DND-41 (cell line): Measurements from ENCODE around the gene NFIA.

Experiments used
- ATAC-seq: fragments of 200-7000 bp; cut with Tn5 transposase; 3 replicates; pipeline ENCODE4 v1.9.1; 2021; ENCODE audit warnings: low read depth; ENCODE audit not compliant: insufficient read depth
- DNase-seq: peaks from one replicate; pipeline ENCODE4 v3.0.0-alpha.2; 2020
- H2AFZ ChIP-seq: 2 replicates; pipeline ENCODE4 v1.6.0; 2012; ENCODE audit warnings: low read depth, low read length
- H3K27ac ChIP-seq: 2 replicates; pipeline ENCODE4 v1.5.1; 2012; ENCODE audit warnings: low read length, inconsistent platforms
- H3K27me3 ChIP-seq: fragments of 200-600 bp; sonication (generic); 2 replicates; pipeline ENCODE4 v1.6.0; 2012; ENCODE audit warnings: low read length, mild to moderate bottlenecking, inconsistent platforms; ENCODE audit not compliant: insufficient read depth, poor library complexity
- H3K36me3 ChIP-seq: 2 replicates; pipeline ENCODE4 v1.5.1; 2012; ENCODE audit warnings: low read length, inconsistent platforms; ENCODE audit not compliant: insufficient read depth
- H3K4me1 ChIP-seq: 2 replicates; pipeline ENCODE4 v1.5.1; 2012; ENCODE audit warnings: mild to moderate bottlenecking, low read length; ENCODE audit not compliant: insufficient read depth
- H3K4me2 ChIP-seq: 2 replicates; pipeline ENCODE4 v1.6.0; 2012; ENCODE audit warnings: mild to moderate bottlenecking, moderate library complexity, low read length, inconsistent platforms; ENCODE audit not compliant: insufficient read depth
- H3K4me3 ChIP-seq, 2 experiments: fragments of 200-600 bp in 1 of 2; shearing (Covaris generic) in 1 of 2; 2 replicates each; pipeline ENCODE4 v1.5.1; 2012 to 2016; ENCODE audit warnings: inconsistent platforms in 2 of 2, low read length in 2 of 2, mild to moderate bottlenecking in 2 of 2, low read depth in 1 of 2, moderate library complexity in 1 of 2
- H3K79me2 ChIP-seq: 2 replicates; pipeline ENCODE4 v1.6.0; 2012; ENCODE audit warnings: low read length, inconsistent platforms; ENCODE audit not compliant: insufficient read depth
- H3K9ac ChIP-seq: 2 replicates; pipeline ENCODE4 v1.6.0; 2012; ENCODE audit warnings: low read depth, mild to moderate bottlenecking, inconsistent platforms, low read length, moderate library complexity
- H3K9me3 ChIP-seq: 2 replicates; pipeline ENCODE4 v1.5.1; 2012; ENCODE audit warnings: low read length, moderate library complexity, mild to moderate bottlenecking, inconsistent platforms; ENCODE audit not compliant: insufficient read depth, severe bottlenecking
- H4K20me1 ChIP-seq: 2 replicates; pipeline ENCODE4 v1.6.0; 2012; ENCODE audit warnings: low read length; ENCODE audit not compliant: insufficient read depth
- EZH2 ChIP-seq: IDR thresholded peaks from 3 replicates; pipeline ENCODE4 v1.6.1; 2012; ENCODE audit warnings: borderline replicate concordance, low read depth, mild to moderate bottlenecking, moderate library complexity, low read length, inconsistent platforms; ENCODE audit not compliant: severe bottlenecking
- TF ChIP-seq, protein P1 (sequence below): IDR thresholded peaks from 2 replicates; pipeline ENCODE4 v1.5.1; 2012; ENCODE audit warnings: borderline replicate concordance, low read length, moderate library complexity, mild to moderate bottlenecking; ENCODE audit not compliant: poor library complexity, severe bottlenecking; ENCODE audit errors: extremely low read depth

The NFIA gene

DNA sequence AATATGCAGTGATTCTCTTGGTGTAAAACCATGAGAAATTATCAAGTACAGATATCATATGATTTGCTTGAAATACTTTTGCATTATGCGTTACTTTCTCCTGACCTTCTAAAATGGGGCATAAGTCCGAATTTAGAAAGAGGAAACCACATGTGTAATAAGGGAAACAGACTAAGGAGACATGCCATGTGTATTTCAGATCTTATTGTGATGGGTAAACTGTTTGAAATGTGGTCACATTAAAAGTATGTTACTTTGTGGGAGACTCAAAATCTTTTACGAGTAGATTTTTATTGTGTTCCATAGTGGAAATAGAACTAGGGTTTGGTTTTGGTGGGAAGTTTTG is 173.0 kb downstream of the NFIA start:
- Histone ChIP-seq H3K4me1 (no peaks in the 10 kb centered on the region), H3K4me2 (no peak overlapping the region), H3K36me3 (no peaks in the 10 kb centered on the region), H3K4me3 (no peak overlapping the region), H3K79me2 (no peaks in the 10 kb centered on the region), H3K9me3 (no peaks in the 10 kb centered on the region), H3K9ac (no peak overlapping the region), H3K27me3 (no peaks in the 10 kb centered on the region), H2AFZ (no peak overlapping the region), H4K20me1 (no peaks in the 10 kb centered on the region), H3K27ac (no peak overlapping the region)
- ATAC-seq (no peak), DNase-seq (no peak)
- TF ChIP-seq, protein P1, sequence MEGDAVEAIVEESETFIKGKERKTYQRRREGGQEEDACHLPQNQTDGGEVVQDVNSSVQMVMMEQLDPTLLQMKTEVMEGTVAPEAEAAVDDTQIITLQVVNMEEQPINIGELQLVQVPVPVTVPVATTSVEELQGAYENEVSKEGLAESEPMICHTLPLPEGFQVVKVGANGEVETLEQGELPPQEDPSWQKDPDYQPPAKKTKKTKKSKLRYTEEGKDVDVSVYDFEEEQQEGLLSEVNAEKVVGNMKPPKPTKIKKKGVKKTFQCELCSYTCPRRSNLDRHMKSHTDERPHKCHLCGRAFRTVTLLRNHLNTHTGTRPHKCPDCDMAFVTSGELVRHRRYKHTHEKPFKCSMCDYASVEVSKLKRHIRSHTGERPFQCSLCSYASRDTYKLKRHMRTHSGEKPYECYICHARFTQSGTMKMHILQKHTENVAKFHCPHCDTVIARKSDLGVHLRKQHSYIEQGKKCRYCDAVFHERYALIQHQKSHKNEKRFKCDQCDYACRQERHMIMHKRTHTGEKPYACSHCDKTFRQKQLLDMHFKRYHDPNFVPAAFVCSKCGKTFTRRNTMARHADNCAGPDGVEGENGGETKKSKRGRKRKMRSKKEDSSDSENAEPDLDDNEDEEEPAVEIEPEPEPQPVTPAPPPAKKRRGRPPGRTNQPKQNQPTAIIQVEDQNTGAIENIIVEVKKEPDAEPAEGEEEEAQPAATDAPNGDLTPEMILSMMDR: no peak
- no peak for TF ChIP-seq EZH2

DNA sequence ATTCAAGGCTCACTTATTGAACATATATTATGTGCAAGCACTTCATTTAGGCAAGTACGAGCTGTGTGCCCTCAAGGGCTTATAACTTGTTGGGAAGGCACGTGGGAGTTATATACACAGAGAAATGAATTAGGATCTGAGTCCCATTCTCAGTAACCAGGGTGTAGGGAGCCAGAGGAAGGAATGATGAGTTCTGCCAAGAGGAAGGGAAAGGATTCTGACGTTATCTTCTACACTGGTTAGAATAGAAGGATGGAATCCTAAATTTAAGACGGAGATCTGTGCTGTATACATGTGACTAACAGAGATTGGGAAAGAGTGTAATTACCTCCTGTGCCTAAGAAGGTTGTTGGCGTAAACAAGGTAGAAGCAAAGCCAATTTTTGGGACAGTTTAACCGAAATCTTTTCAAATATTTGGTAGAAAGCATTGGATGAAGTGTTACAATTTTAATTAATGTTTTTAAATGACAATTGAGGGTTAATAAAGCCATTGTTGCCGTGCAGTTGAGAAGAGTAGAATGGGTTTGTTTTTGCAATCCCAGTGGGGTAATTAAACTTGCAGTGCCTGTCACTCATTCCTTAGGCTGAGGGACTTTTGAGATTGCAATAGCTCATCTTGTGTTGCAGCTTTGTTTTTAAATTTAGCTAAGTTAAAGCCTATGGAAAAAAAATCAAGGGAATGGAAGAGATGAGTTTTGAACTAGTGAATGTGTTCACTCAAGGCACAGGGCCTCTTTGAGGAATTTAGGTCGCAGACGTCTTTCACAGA is 177.2 kb downstream of the NFIA start:
- H3K27me3 ChIP-seq: no peaks in the 10 kb centered on the region
- no peaks in the 10 kb centered on the region for H4K20me1 ChIP-seq
- TF ChIP-seq, protein P1: no peak
- TF ChIP-seq EZH2: no peak
- DNase-seq: no peak
- no peak overlapping the region for H3K4me3 ChIP-seq
- H3K4me1 ChIP-seq: no peaks in the 10 kb centered on the region
- no peak overlapping the region for H3K9ac ChIP-seq
- no peaks in the 10 kb centered on the region for H3K9me3 ChIP-seq
- H2AFZ ChIP-seq: no peak overlapping the region
- H3K4me2 ChIP-seq: no peak overlapping the region
- no peak for ATAC-seq
- H3K27ac ChIP-seq: no peak overlapping the region
- H3K79me2 ChIP-seq: no peaks in the 10 kb centered on the region
- H3K36me3 ChIP-seq: no peaks in the 10 kb centered on the region

DNA sequence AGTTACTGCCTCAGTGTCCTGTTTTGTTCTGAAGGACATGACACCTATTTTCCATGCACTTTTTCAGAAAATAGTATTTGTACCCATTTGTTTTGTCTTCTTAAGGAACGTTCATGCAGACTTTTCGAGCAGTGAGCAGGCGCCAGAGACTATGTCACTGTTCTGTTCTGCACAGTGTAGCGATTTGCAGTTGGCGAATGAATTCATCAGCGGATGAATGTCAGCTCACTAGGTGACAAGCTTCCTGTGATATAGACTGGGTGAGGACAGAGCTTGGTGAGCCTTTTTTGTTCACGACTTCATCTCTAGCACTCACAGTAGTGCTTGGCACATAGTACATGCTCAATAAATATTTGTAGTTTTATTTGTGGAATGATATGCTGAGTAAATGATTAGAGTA is 177.8 kb downstream of the NFIA start:
- Histone ChIP-seq H3K4me1 (no peaks in the 10 kb centered on the region), H3K9me3 (no peaks in the 10 kb centered on the region), H4K20me1 (no peaks in the 10 kb centered on the region), H3K36me3 (no peaks in the 10 kb centered on the region), H3K4me2 (no peak overlapping the region), H3K4me3 (no peak overlapping the region), H3K9ac (no peak overlapping the region), H2AFZ (no peak overlapping the region), H3K27ac (no peak overlapping the region), H3K79me2 (no peaks in the 10 kb centered on the region), H3K27me3 (no peaks in the 10 kb centered on the region)
- ATAC-seq (no peak), DNase-seq (no peak)
- no peak for TF ChIP-seq EZH2
- TF ChIP-seq, protein P1: no peak

DNA sequence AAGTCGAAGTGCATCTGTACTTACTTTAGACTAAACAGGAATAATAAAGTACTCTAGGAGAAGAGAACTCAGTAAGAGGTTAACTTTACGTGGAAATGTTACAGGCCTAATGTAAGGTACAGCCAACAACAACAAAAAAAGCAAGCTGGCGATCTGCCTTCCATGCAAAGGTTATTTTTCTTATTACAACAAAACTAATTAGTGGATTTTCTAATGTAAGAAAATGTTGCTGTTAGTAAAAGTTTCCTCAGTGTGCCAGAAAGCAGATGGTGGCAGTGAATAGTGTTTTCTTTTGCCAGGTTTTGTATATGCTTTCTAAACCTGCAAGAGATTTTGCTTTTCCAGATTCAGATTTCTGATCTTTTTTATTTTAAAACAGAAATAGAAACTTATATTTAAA is 179.2 kb downstream of the NFIA start:
- Histone ChIP-seq H3K4me1 (no peaks in the 10 kb centered on the region), H3K27ac (no peak overlapping the region), H3K36me3 (no peaks in the 10 kb centered on the region), H3K79me2 (no peaks in the 10 kb centered on the region), H3K9me3 (no peaks in the 10 kb centered on the region), H3K9ac (no peak overlapping the region), H3K4me3 (no peak overlapping the region), H2AFZ (no peak overlapping the region), H3K4me2 (no peak overlapping the region), H3K27me3 (no peaks in the 10 kb centered on the region), H4K20me1 (no peaks in the 10 kb centered on the region)
- TF ChIP-seq, protein P1: no peak
- TF ChIP-seq EZH2: no peak
- DNase-seq (no peak), ATAC-seq (no peak)
